Thyroid gland (tissue), 4 donors: ENCODE data around the gene ZNF117. TPM values are rescaled to one million over a fixed set of nuclear protein-coding genes. Genes with fewer than 3 reads are reported as not detected.
"Not testable (repeated sequence)": the region's sequence is repeated elsewhere in the genome, so short reads cannot be mapped to it uniquely, and the experiment has no call there.

Experiments used
- DNase-seq, 2 donors: peaks; one replicate each; pipeline ENCODE4 v3.0.0-alpha.2; 2019
- H3K27ac ChIP-seq, 3 donors: fragments of 200-600 bp; sonication (generic); 1 replicate in 2 of 3; 2 replicates in 1 of 3; pipeline ENCODE4 v1.5.1; 2016 to 2019; ENCODE audit warnings: mild to moderate bottlenecking in 1 of 3, moderate library complexity in 1 of 3
- H3K27me3 ChIP-seq: fragments of 200-600 bp; sonication (generic); one replicate; pipeline ENCODE4 v1.5.1; 2019
- H3K36me3 ChIP-seq, 2 donors: fragments of 200-600 bp; sonication (generic); one replicate each; pipeline ENCODE4 v1.5.1; 2016 to 2019
- H3K4me1 ChIP-seq, 2 donors: fragments of 200-600 bp; sonication (generic); one replicate each; pipeline ENCODE4 v1.5.1; 2017 to 2019
- H3K4me3 ChIP-seq, 3 donors: fragments of 200-600 bp; sonication (generic); replicated peaks in 1 of 3; 1 replicate in 2 of 3; 2 replicates in 1 of 3; pipeline ENCODE4 v1.5.1; 2016; ENCODE audit warnings: mild to moderate bottlenecking in 1 of 3
- H3K9me3 ChIP-seq: fragments of 200-600 bp; sonication (generic); one replicate; pipeline ENCODE4 v1.5.1; 2017
- CTCF ChIP-seq, 6 experiments: fragments of 200-600 bp in 3 of 6; fragments of 450-650 bp in 3 of 6; sonication (generic) in 3 of 6; IDR thresholded peaks; one replicate each; pipeline ENCODE4 v1.5.1; 2016 to 2019; ENCODE audit warnings: antibody characterized with exemption in 6 of 6, mild to moderate bottlenecking in 2 of 6, inconsistent platforms in 1 of 6, moderate library complexity in 1 of 6
- POLR2A ChIP-seq, 2 donors: fragments of 450-650 bp; IDR thresholded peaks; one replicate each; pipeline ENCODE4 v1.6.1; 2017; ENCODE audit warnings: antibody characterized with exemption in 2 of 2, mild to moderate bottlenecking in 2 of 2, moderate library complexity in 1 of 2
- WGBS, 2 donors: methylation state at CpG; one replicate each; pipeline ENCODE4 v1.1.5; 2017; 5-methylcytosine and 5-hydroxymethylcytosine counted together
- intact Hi-C: fragments of 100-400 bp; cut with DNase I; formaldehyde crosslinking; loops from one replicate; pipeline ENCODE4 v1.15.1; 2023
- small RNA-seq: library from RNA; depleted of rRNA; stranded (forward); fragments of <200 nt; gene quantifications from one replicate; pipeline ENCODE3, GENCODE V24; 2016
- total RNA-seq, 4 donors: library from RNA; depleted of rRNA; stranded (reverse); fragments of >200 nt; gene quantifications; one replicate each; pipeline ENCODE4 v1.2.3, GENCODE V29; 2016

The ZNF117 gene
- total RNA-seq, 4 donors from 2014 or later, result 10.5 to 20.3 (median 12.6) TPM

- no peak for TF ChIP-seq CTCF (IDR thresholded peaks at IDR 0.05)
- Histone ChIP-seq H3K4me1 (no peaks in the 10 kb centered on the region), H3K27ac (no peak overlapping the region), H3K36me3 (no peaks in the 10 kb centered on the region), H3K9me3 (no peaks in the 10 kb centered on the region), H3K27me3 (no peaks in the 10 kb centered on the region), H3K4me3 (no peak overlapping the region)
- 91% methylated on average over 1 of the region's 1 CpG for WGBS, 2 donors
- no peak for DNase-seq
- intact Hi-C loops, result no loop called here
Observed at GRCh38 chr7:64938540-64938939, 52.3 kb downstream of the ZNF117 start.

DNA sequence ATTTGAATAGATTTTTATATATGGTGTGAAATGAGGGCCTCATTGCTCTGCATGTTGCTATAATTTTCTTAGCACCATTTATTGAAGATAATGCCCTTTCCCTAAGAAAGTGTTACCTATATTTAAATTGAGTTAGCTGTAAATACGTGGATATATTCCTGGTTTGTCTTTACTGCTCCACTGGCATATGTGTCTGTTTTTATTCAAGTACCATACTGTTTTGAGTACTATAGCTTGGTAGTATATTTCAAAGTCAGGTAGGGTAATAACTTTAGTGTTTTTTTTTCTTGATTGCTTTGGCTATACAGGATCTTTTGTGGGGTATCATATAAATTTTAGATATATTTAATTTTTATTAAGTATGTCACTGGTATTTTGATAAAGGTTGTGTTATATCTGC is 56.4 kb downstream of the ZNF117 start:
- TF ChIP-seq CTCF (IDR thresholded peaks at IDR 0.05) (no peak), POLR2A (IDR thresholded peaks at IDR 0.05) (no peak)
- intact Hi-C loops, result no loop called here
- no peak overlapping the region for H3K27ac ChIP-seq

DNA sequence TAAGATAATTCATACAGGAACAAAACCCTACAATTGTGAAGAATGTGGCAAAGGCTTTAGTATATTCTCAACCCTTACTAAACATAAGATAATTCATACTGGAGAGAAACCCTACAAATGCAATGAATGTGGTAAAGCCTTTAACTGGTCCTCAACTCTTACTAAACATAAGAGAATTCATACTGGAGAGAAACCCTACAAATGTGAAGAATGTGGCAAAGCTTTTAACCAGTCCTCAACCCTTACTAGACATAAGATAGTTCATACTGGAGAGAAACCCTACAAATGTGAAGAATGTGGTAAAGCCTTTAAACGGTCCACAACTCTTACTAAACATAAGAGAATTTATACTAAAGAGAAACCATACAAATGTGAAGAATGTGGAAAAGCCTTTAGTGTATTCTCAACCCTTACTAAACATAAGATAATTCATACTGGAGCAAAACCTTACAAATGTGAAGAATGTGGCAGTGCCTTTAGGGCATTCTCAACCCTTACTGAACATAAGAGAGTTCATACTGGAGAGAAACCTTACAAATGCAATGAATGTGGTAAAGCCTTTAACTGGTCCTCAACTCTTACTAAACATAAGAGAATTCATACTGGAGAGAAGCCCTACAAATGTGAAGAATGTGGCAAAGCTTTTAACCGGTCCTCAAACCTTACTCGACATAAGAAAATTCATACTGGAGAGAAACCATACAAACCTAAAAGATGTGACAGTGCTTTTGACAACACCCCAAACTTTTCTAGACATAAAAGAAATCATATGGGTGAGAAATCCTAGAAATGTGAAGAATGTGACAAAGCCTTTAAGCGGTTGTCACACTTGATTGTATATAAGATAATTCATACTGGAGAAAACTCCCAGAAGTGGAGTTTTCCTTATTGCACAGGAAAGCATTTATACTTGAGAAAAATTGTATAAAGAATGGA is 62.3 kb downstream of the ZNF117 start:
- H3K4me3 ChIP-seq, H3K9me3 ChIP-seq, H3K27me3 ChIP-seq, H3K27ac ChIP-seq, H3K4me1 ChIP-seq, intact Hi-C loops, DNase-seq: not testable (repeated sequence)
- WGBS, 2 donors, result 94 to 99% methylated on average over 4 of the region's 4 CpGs
- H3K36me3 ChIP-seq, result peaks cover 9 to 14% of the 10 kb centered on the region in 2 donors

More for the DNA sequence above, 56.4 kb downstream of the ZNF117 start:
- Histone ChIP-seq H3K27me3 (no peaks in the 10 kb centered on the region), H3K9me3 (no peaks in the 10 kb centered on the region), H3K4me1 (no peaks in the 10 kb centered on the region), H3K4me3 (no peak overlapping the region), H3K36me3 (no peaks in the 10 kb centered on the region)
- 95 to 98% methylated on average over 1 of the region's 1 CpG for WGBS, 2 donors
- no peak for DNase-seq

Small RNA genes within 50 kb of the gene (small RNA-seq; reads per million reads assigned to genes)
- not detected for gene RNU6-1229P

Other genes with a start within 250 kb of the ZNF117 start
- gene ZNF138, start 196.6 kb downstream of the ZNF117 start, total RNA-seq, result 10 to 100 TPM; 13.3 to 30.5 (median 21.8) TPM
- gene ZNF273, start 87.8 kb downstream of the ZNF117 start, total RNA-seq, result 10 to 100 TPM; 13.7 to 22.9 (median 18.3) TPM
- 10 to 100 TPM; 19.5 to 22.6 (median 20.1) TPM for gene ERV3-1, start 15.7 kb upstream of the ZNF117 start, total RNA-seq